Brain microvascular endothelial cell (primary cell): Measurements from ENCODE around the gene KNDC1.

Experiments
- DNase-seq: peaks from one replicate; pipeline ENCODE4 v3.0.0-alpha.2; 2020
- H3K27ac ChIP-seq: fragments of 250-450 bp; sonication (Bioruptor Pico); 2 replicates; pipeline ENCODE4 v1.5.1; 2020; ENCODE audit warnings: mild to moderate bottlenecking, moderate library complexity
- H3K27me3 ChIP-seq: fragments of 250-450 bp; sonication (Bioruptor Pico); replicated peaks from 2 replicates; pipeline ENCODE4 v1.5.1; 2020; ENCODE audit warnings: mild to moderate bottlenecking
- H3K36me3 ChIP-seq: fragments of 250-450 bp; sonication (Bioruptor Pico); replicated peaks from 2 replicates; pipeline ENCODE4 v1.5.1; 2020; ENCODE audit warnings: mild to moderate bottlenecking
- H3K4me3 ChIP-seq: 2 replicates; pipeline ENCODE4 v1.5.1; 2011; ENCODE audit warnings: low read depth, mild to moderate bottlenecking, control low read depth, low read length, moderate library complexity
- in situ Hi-C: cut with HindIII; loops from 2 replicates; pipeline ENCODE4 v1.10.0; 2017; ENCODE audit warnings: low sequenced_read_pairs, low pct_ligation_motif_present
- TF ChIP-seq, protein P1 (sequence below): IDR thresholded peaks from 2 replicates; pipeline ENCODE4 v1.5.1; 2011; ENCODE audit warnings: low read depth, mild to moderate bottlenecking, moderate library complexity, low read length, control low read depth, inconsistent platforms; ENCODE audit errors: missing control alignments

KNDC1 gene

DNA sequence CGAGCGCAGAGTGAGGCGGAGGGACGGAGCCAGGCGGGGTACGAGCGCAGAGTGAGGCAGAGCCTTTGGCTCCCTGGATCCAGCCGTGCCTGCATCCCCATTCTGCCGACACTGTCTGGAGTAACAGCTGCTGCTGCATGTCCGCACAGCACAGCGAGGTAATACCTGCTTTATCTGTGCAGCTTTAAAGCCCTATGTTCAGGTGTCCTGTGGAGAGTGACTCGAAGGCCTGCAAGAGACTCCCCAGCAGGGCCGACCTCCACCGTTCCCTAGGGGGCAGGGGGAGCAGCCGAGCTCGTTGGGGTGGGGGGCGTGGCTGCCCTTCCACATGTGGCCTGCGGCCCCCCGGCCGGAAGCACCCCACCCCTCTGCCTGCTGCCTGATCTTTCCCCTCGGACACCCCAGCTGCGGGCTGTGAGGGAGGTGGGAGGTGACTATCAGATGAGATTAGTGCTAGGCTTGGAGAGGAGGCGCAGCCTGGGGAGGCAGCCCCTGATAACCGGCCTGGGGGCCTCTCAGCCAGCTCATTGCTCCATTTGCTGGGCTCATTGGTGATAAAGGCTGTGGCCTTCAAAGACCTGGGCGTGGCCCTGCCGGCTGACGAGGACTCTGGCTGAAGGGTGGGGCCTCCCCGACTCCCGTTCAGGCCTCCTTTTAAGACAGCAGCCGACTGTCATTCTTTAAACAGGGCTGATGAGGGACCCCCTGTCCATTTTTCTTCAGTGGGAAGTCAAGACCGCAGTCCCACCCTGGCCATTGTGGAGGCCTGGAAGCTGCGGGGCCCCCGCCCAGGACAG is 85.6 kb downstream of the KNDC1 start:
- DNase-seq = no peak
- in situ Hi-C loops = no loop called here
- H3K27ac ChIP-seq = no peak overlapping the region
- no peak overlapping the region for H3K4me3 ChIP-seq
- TF ChIP-seq, protein P1, sequence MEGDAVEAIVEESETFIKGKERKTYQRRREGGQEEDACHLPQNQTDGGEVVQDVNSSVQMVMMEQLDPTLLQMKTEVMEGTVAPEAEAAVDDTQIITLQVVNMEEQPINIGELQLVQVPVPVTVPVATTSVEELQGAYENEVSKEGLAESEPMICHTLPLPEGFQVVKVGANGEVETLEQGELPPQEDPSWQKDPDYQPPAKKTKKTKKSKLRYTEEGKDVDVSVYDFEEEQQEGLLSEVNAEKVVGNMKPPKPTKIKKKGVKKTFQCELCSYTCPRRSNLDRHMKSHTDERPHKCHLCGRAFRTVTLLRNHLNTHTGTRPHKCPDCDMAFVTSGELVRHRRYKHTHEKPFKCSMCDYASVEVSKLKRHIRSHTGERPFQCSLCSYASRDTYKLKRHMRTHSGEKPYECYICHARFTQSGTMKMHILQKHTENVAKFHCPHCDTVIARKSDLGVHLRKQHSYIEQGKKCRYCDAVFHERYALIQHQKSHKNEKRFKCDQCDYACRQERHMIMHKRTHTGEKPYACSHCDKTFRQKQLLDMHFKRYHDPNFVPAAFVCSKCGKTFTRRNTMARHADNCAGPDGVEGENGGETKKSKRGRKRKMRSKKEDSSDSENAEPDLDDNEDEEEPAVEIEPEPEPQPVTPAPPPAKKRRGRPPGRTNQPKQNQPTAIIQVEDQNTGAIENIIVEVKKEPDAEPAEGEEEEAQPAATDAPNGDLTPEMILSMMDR = no peak
- no peaks in the 10 kb centered on the region for H3K36me3 ChIP-seq
- peaks cover 16% of the 10 kb centered on the region for H3K27me3 ChIP-seq

DNA sequence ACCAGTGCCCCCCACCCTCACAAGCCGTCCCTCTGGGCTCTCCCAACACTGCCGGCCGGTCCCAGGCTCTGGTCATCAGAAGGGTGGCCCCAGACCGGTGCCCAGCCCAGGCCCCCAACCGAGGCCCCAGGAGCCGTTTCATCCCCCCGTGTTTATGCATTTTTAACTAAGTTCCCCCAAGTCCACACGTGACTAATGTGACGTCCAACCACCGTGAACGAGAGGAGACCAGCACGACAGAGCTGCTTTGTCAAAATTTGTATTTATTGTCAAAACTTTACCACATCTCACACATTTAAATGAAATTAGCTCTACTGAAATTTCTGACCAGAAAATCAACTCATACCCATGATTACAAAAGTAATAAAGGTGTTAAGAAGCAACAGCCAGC is 86.2 kb downstream of the KNDC1 start:
- Histone ChIP-seq H3K27ac (no peak overlapping the region), H3K27me3 (peaks cover 19% of the 10 kb centered on the region), H3K36me3 (no peaks in the 10 kb centered on the region), H3K4me3 (no peak overlapping the region)
- TF ChIP-seq, protein P1 = no peak
- DNase-seq = no peak
- in situ Hi-C loops = no loop called here

DNA sequence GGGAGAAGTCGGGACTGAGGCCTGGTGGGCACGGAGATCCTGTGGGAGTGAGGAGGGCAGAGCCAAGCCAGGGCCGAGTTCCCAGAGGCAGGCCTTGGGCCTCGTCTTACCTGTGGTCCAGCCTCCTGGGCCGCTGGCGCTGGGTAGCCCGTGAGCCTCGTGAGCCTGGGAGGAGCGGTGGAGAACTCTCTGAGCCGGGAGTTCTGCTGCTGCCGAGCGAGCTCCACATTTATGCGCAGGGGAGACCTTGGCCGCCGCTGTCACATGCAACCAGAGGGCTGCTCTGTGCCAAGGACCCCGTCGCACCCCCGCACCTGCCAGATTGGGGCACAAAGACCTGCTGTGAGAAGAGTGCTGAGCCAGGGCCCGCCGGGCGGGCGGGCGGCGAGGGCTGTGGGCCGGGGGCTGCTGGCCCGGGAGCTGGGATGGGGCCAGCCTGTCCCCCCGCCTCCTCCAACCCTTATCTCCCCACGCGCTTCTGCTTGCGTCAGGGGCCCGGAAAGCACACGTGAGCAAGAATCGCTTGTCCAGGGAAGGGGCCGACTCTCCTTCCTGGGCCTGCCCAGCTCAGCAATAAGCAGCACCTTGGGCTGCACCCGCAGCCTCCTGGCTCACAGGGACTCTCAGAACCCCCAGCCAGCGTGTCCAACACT is 87.8 kb downstream of the KNDC1 start:
- H3K27ac ChIP-seq = no peak overlapping the region
- TF ChIP-seq, protein P1 = no peak
- H3K27me3 ChIP-seq = peaks cover 17% of the 10 kb centered on the region
- H3K36me3 ChIP-seq = no peaks in the 10 kb centered on the region
- no peak overlapping the region for H3K4me3 ChIP-seq
- DNase-seq = no peak
- in situ Hi-C loops = no loop called here

DNA sequence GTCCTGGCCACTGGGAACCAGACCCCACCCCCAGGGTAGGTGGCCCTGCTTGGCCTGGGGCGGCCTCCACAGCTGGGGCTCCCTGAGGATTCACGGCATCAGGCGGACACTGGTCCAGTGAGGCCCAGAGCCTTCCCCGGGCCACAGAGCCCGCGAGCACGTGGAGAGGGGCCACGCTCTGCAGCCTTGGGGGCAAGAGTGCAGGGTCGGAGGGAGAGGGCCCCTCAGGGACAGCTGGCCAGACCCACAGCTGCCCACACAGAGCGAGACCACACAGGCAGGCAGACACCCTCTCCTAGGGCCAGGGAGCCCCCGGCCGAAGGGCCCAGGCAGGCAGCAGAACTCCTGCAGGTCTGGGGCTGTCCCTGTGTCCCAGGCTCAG is 88.3 kb downstream of the KNDC1 start:
- Histone ChIP-seq H3K27me3 (peaks cover 17% of the 10 kb centered on the region), H3K4me3 (no peak overlapping the region), H3K36me3 (no peaks in the 10 kb centered on the region), H3K27ac (no peak overlapping the region)
- DNase-seq = no peak
- in situ Hi-C loops = no loop called here
- TF ChIP-seq, protein P1 = no peak

DNA sequence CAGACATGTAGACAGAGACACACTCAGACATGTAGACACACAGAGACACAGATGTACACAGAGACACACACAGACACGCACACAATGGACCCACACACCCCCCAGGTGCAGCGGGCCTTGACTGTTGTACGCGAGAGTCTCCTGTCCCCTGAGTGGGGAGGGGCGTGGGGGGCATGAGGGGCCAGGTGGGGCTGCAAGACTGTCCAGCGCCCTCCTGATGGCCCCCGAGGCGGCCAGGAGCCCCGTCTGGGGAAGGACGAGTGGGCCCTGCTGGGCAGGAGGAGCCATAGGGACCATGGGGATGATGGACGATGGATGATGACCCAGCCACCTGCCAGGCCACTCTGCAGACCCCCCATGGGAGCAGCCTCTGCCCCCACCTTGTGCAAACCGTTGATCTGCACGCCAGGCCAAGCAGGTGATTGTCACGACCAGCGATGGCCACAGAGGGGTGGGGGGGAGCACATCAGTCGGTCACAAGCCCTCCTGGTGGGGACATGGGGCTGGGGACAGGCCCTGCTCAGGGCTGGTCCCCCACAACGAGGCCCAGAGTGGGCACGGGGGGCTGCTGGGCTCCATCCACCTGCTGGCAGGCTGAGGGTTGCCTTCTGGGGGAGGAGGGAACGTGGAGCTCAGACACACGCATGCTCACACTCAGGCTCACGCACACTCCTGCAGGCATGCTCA is 89.2 kb downstream of the KNDC1 start:
- Histone ChIP-seq H3K36me3 (no peaks in the 10 kb centered on the region), H3K4me3 (no peak overlapping the region), H3K27ac (no peak overlapping the region), H3K27me3 (peaks cover 15% of the 10 kb centered on the region)
- TF ChIP-seq, protein P1 = no peak
- in situ Hi-C loops = no loop called here
- no peak for DNase-seq
